ENCODE data around the gene OR8K1.

The OR8K1 gene

DNA sequence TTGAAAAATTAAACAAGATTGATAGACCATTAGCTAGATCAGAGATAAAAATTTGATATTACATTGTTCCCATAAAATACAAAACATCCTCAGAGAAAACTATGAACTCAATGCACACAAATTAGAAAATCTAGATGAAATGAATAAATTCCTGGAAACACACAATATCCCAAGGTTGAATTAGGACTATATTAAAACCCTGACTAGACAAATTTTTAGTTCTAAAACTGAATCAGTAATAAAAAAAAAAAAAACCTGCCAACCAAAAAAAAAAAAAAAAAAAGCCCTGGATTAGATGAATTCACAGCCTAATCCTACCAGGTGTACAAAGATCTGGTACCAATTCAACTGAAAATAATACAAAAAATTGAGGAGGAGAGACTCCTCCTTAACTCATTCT, 5.5 kb upstream of the OR8K1 start:
- no peak overlapping the region for H2BK120ac ChIP-seq (ENCODE audit: low read depth, low read length)
- H4K5ac ChIP-seq (ENCODE audit: low read length) = no peak overlapping the region
- no peak overlapping the region for H2AK5ac ChIP-seq (ENCODE audit: low read length)
- H3K4me1 ChIP-seq (ENCODE audit: control insufficient read depth, low read depth, low read length) = no peaks in the 10 kb centered on the region
- no peak overlapping the region for H3K56ac ChIP-seq (ENCODE audit: low read length)
- no peaks in the 10 kb centered on the region for H3K79me2 ChIP-seq (ENCODE audit: control insufficient read depth, insufficient read depth, low read length)
- no peak for DNase-seq
- H3K18ac ChIP-seq (ENCODE audit: low read length) = no peak overlapping the region
- H3K4me2 ChIP-seq (ENCODE audit: low read length) = no peak overlapping the region
- H3K27me3 ChIP-seq (ENCODE audit: insufficient read depth, low read length, poor library complexity) = no peaks in the 10 kb centered on the region
- no peak overlapping the region for H3K9ac ChIP-seq (ENCODE audit: low read length)
- H3K36me3 ChIP-seq (ENCODE audit: control insufficient read depth, insufficient read depth, low read length) = no peaks in the 10 kb centered on the region
- H2BK5ac ChIP-seq (ENCODE audit: low read length) = no peak overlapping the region
- no peak overlapping the region for H4K8ac ChIP-seq (ENCODE audit: low read depth, low read length)
- H3K4me3 ChIP-seq (ENCODE audit: low read length) = no peak overlapping the region
- H3K23ac ChIP-seq (ENCODE audit: low read length) = no peak overlapping the region
- no peak overlapping the region for H2BK15ac ChIP-seq (replicated peaks; ENCODE audit: low read depth)
- H3K79me1 ChIP-seq (ENCODE audit: low read length) = no peaks in the 10 kb centered on the region
- H3K4ac ChIP-seq (ENCODE audit: low read depth, low read length) = no peak overlapping the region
- H3K27ac ChIP-seq (ENCODE audit: low read depth, low read length) = no peak overlapping the region

DNA sequence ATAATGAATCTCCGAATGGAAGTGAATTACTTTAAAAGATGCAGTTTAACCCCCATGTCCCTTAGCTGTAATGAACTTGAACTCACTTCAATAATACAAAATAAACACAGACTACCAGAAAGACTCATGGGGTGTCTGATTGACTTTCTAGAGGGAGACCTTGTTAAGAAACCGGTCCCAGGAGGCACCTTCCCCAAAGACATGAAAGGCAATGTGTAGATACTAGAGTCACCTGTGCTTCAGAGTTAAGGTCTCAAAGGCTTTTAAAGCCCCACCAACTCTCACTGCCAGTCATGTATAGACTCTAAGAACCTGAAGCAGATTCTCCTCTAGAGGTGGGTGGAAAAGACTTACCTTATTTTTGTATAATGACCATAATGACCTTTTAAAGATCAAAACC, 8.2 kb downstream of the OR8K1 start, which contains the start of gene OR8J1:
TSS of gene OR8J1 (plus strand) at position 301 of the 400 bp plus-strand sequence. CDS start 5,956 bp downstream, outside the sequence.
- Histone ChIP-seq H3K79me2 (ENCODE audit: control insufficient read depth, insufficient read depth, low read length) (no peaks in the 10 kb centered on the region), H3K9ac (ENCODE audit: low read length) (no peak within 1 kb of the TSS), H3K36me3 (ENCODE audit: control insufficient read depth, insufficient read depth, low read length) (no peaks in the 10 kb centered on the region), H3K4me1 (ENCODE audit: control insufficient read depth, low read depth, low read length) (no peaks in the 10 kb centered on the region), H3K27ac (ENCODE audit: low read depth, low read length) (no peak within 1 kb of the TSS), H3K56ac (ENCODE audit: low read length) (no peak within 1 kb of the TSS), H4K5ac (ENCODE audit: low read length) (no peak within 1 kb of the TSS), H3K27me3 (ENCODE audit: insufficient read depth, low read length, poor library complexity) (no peaks in the 10 kb centered on the region), H4K8ac (ENCODE audit: low read depth, low read length) (no peak within 1 kb of the TSS), H2BK15ac (replicated peaks; ENCODE audit: low read depth) (no peak within 1 kb of the TSS), H2AK5ac (ENCODE audit: low read length) (no peak within 1 kb of the TSS), H3K79me1 (ENCODE audit: low read length) (no peaks in the 10 kb centered on the region), H3K4me2 (ENCODE audit: low read length) (no peak within 1 kb of the TSS), H3K4me3 (ENCODE audit: low read length) (no peak within 1 kb of the TSS), H2BK120ac (ENCODE audit: low read depth, low read length) (no peak within 1 kb of the TSS), H2BK5ac (ENCODE audit: low read length) (no peak within 1 kb of the TSS), H3K23ac (ENCODE audit: low read length) (no peak within 1 kb of the TSS), H3K18ac (ENCODE audit: low read length) (no peak within 1 kb of the TSS), H3K4ac (ENCODE audit: low read depth, low read length) (no peak within 1 kb of the TSS)
- no CpG with 5 or more reads among the region's 2 CpGs for WGBS (ENCODE audit: extremely low coverage, insufficient coverage, low lambda C conversion rate)
- DNase-seq = no peak

DNA sequence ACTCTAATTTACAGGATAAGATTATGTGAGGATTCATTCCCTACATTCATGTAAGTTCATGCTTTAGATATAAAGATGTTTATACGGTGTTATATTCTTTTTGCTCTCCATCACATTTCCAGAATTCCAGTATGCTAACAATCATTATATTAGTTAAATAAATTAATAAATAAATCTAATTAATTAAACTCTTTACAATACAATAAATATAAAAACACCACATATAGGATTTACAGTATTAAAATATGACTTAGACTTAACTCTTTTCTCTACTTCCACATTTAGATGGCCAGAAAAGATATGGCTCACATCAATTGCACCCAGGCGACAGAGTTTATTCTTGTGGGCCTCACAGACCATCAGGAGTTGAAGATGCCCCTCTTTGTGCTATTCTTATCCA, 29.5 kb downstream of the OR8K1 start, which contains the start of gene OR8U1:
TSS of gene OR8U1 (plus strand) at position 301 of the 400 bp plus-strand sequence. CDS start at position 301, 0 bp downstream.
- H3K4me2 ChIP-seq (ENCODE audit: low read length) = no peak within 1 kb of the TSS
- H3K27me3 ChIP-seq (ENCODE audit: insufficient read depth, low read length, poor library complexity) = no peaks in the 10 kb centered on the region
- H2BK5ac ChIP-seq (ENCODE audit: low read length) = no peak within 1 kb of the TSS
- H3K18ac ChIP-seq (ENCODE audit: low read length) = no peak within 1 kb of the TSS
- H3K56ac ChIP-seq (ENCODE audit: low read length) = no peak within 1 kb of the TSS
- no peak for DNase-seq
- H4K8ac ChIP-seq (ENCODE audit: low read depth, low read length) = no peak within 1 kb of the TSS
- no peaks in the 10 kb centered on the region for H3K79me1 ChIP-seq (ENCODE audit: low read length)
- no peak within 1 kb of the TSS for H3K4ac ChIP-seq (ENCODE audit: low read depth, low read length)
- no peak within 1 kb of the TSS for H2BK120ac ChIP-seq (ENCODE audit: low read depth, low read length)
- WGBS (ENCODE audit: extremely low coverage, insufficient coverage, low lambda C conversion rate) = no CpG with 5 or more reads among the region's 2 CpGs
- no peak within 1 kb of the TSS for H3K9ac ChIP-seq (ENCODE audit: low read length)
- no peak within 1 kb of the TSS for H3K27ac ChIP-seq (ENCODE audit: low read depth, low read length)
- no peaks in the 10 kb centered on the region for H3K36me3 ChIP-seq (ENCODE audit: control insufficient read depth, insufficient read depth, low read length)
- no peak within 1 kb of the TSS for H4K5ac ChIP-seq (ENCODE audit: low read length)
- H3K4me3 ChIP-seq (ENCODE audit: low read length) = no peak within 1 kb of the TSS
- H2BK15ac ChIP-seq (replicated peaks; ENCODE audit: low read depth) = no peak within 1 kb of the TSS
- no peaks in the 10 kb centered on the region for H3K79me2 ChIP-seq (ENCODE audit: control insufficient read depth, insufficient read depth, low read length)
- no peaks in the 10 kb centered on the region for H3K4me1 ChIP-seq (ENCODE audit: control insufficient read depth, low read depth, low read length)
- no peak within 1 kb of the TSS for H2AK5ac ChIP-seq (ENCODE audit: low read length)
- no peak within 1 kb of the TSS for H3K23ac ChIP-seq (ENCODE audit: low read length)

DNA sequence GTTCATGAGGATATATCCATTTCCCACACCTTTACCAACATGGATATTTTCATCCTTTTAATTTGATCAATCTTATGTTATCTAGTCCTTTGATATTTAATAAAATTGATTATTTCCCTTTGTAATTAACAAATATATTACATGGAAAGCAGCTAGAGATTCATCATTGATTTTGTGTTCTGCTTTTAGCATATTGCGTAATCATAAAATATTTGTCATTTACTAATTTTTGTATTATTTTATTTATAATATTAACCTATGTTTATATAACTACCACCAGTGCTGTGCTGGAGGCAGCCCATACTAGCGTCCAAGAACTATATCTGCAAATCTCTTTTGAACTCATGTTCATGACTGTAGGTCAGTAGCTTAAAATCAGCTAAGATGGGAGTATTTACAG, 34.3 kb downstream of the OR8K1 start:
- Histone ChIP-seq H3K4ac (ENCODE audit: low read depth, low read length) (no peak overlapping the region), H3K79me1 (ENCODE audit: low read length) (no peaks in the 10 kb centered on the region), H3K4me2 (ENCODE audit: low read length) (no peak overlapping the region), H3K27ac (ENCODE audit: low read depth, low read length) (no peak overlapping the region), H2BK5ac (ENCODE audit: low read length) (no peak overlapping the region), H3K23ac (ENCODE audit: low read length) (no peak overlapping the region), H2BK15ac (replicated peaks; ENCODE audit: low read depth) (no peak overlapping the region), H4K8ac (ENCODE audit: low read depth, low read length) (no peak overlapping the region), H3K9ac (ENCODE audit: low read length) (no peak overlapping the region), H2AK5ac (ENCODE audit: low read length) (no peak overlapping the region), H3K4me1 (ENCODE audit: control insufficient read depth, low read depth, low read length) (no peaks in the 10 kb centered on the region), H4K5ac (ENCODE audit: low read length) (no peak overlapping the region), H3K18ac (ENCODE audit: low read length) (no peak overlapping the region), H3K27me3 (ENCODE audit: insufficient read depth, low read length, poor library complexity) (no peaks in the 10 kb centered on the region), H3K56ac (ENCODE audit: low read length) (no peak overlapping the region), H3K4me3 (ENCODE audit: low read length) (no peak overlapping the region), H3K79me2 (ENCODE audit: control insufficient read depth, insufficient read depth, low read length) (no peaks in the 10 kb centered on the region), H2BK120ac (ENCODE audit: low read depth, low read length) (no peak overlapping the region), H3K36me3 (ENCODE audit: control insufficient read depth, insufficient read depth, low read length) (no peaks in the 10 kb centered on the region)
- no peak for DNase-seq
- no CpG with 5 or more reads among the region's 2 CpGs for WGBS (ENCODE audit: extremely low coverage, insufficient coverage, low lambda C conversion rate)

DNA sequence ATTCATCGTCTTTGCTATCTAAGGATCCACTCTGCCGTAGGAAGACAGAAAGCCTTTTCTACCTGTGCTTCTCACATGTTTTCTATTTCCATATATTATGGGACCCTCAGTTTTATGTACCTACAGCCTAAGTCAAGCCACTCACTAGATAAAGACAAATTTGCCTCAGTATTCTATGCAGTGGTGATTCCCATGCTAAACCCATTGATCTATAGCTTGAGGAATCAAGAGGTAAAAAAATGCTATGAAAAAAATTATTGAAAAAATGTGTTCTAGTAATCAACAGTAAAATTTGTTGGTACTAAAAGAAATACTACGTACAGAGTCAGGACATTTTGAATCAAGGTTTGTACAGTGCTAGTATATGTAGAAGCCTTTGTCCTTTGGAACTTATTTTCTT, 48.5 kb downstream of the OR8K1 start:
- no peak for DNase-seq
- H4K8ac ChIP-seq (ENCODE audit: low read depth, low read length) = no peak overlapping the region
- H4K5ac ChIP-seq (ENCODE audit: low read length) = no peak overlapping the region
- H3K4me2 ChIP-seq (ENCODE audit: low read length) = no peak overlapping the region
- no peak overlapping the region for H3K9ac ChIP-seq (ENCODE audit: low read length)
- H3K23ac ChIP-seq (ENCODE audit: low read length) = no peak overlapping the region
- H3K4me1 ChIP-seq (ENCODE audit: control insufficient read depth, low read depth, low read length) = no peaks in the 10 kb centered on the region
- H2BK120ac ChIP-seq (ENCODE audit: low read depth, low read length) = no peak overlapping the region
- H2BK15ac ChIP-seq (replicated peaks; ENCODE audit: low read depth) = no peak overlapping the region
- H3K27ac ChIP-seq (ENCODE audit: low read depth, low read length) = no peak overlapping the region
- no peak overlapping the region for H3K56ac ChIP-seq (ENCODE audit: low read length)
- H3K36me3 ChIP-seq (ENCODE audit: control insufficient read depth, insufficient read depth, low read length) = no peaks in the 10 kb centered on the region
- H3K4me3 ChIP-seq (ENCODE audit: low read length) = no peak overlapping the region
- no CpG with 5 or more reads among the region's 3 CpGs for whole genome bisulfite sequencing (ENCODE audit: extremely low coverage, insufficient coverage, low lambda C conversion rate)
- no peak overlapping the region for H3K4ac ChIP-seq (ENCODE audit: low read depth, low read length)
- H2AK5ac ChIP-seq (ENCODE audit: low read length) = no peak overlapping the region
- no peak overlapping the region for H2BK5ac ChIP-seq (ENCODE audit: low read length)
- H3K18ac ChIP-seq (ENCODE audit: low read length) = no peak overlapping the region
- no peaks in the 10 kb centered on the region for H3K27me3 ChIP-seq (ENCODE audit: insufficient read depth, low read length, poor library complexity)
- H3K79me2 ChIP-seq (ENCODE audit: control insufficient read depth, insufficient read depth, low read length) = no peaks in the 10 kb centered on the region
- no peaks in the 10 kb centered on the region for H3K79me1 ChIP-seq (ENCODE audit: low read length)

DNA sequence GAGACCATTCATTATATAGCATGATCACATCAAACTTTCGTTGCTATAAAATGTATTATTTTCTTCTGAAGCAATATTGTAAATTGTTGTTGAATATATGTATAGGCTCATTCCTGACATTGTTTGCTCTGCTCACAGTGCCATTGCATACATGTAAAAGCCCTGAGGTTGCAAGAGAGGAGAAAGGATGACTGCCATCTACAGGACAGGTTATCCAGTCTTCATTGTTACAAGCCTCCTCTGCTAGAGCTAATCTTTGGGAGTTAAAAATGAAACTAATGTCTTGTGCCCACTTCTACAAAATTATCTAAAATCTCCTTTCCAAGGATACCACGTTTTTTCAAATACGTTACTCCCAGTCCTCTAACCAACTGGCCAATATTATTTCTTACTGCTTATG, 50.2 kb downstream of the OR8K1 start:
- no peaks in the 10 kb centered on the region for H3K4me1 ChIP-seq (ENCODE audit: control insufficient read depth, low read depth, low read length)
- H3K4ac ChIP-seq (ENCODE audit: low read depth, low read length) = no peak overlapping the region
- no peak overlapping the region for H3K56ac ChIP-seq (ENCODE audit: low read length)
- H3K4me3 ChIP-seq (ENCODE audit: low read length) = no peak overlapping the region
- H4K8ac ChIP-seq (ENCODE audit: low read depth, low read length) = no peak overlapping the region
- H2BK5ac ChIP-seq (ENCODE audit: low read length) = no peak overlapping the region
- no peaks in the 10 kb centered on the region for H3K79me2 ChIP-seq (ENCODE audit: control insufficient read depth, insufficient read depth, low read length)
- no peaks in the 10 kb centered on the region for H3K36me3 ChIP-seq (ENCODE audit: control insufficient read depth, insufficient read depth, low read length)
- H3K23ac ChIP-seq (ENCODE audit: low read length) = no peak overlapping the region
- no peak overlapping the region for H3K4me2 ChIP-seq (ENCODE audit: low read length)
- H3K18ac ChIP-seq (ENCODE audit: low read length) = no peak overlapping the region
- no peaks in the 10 kb centered on the region for H3K27me3 ChIP-seq (ENCODE audit: insufficient read depth, low read length, poor library complexity)
- peak; percentile 54 for DNase-seq
- no peaks in the 10 kb centered on the region for H3K79me1 ChIP-seq (ENCODE audit: low read length)
- H2BK15ac ChIP-seq (replicated peaks; ENCODE audit: low read depth) = no peak overlapping the region
- H2AK5ac ChIP-seq (ENCODE audit: low read length) = no peak overlapping the region
- H4K5ac ChIP-seq (ENCODE audit: low read length) = no peak overlapping the region
- WGBS (ENCODE audit: extremely low coverage, insufficient coverage, low lambda C conversion rate) = no CpG with 5 or more reads among the region's 3 CpGs
- H2BK120ac ChIP-seq (ENCODE audit: low read depth, low read length) = no peak overlapping the region
- no peak overlapping the region for H3K9ac ChIP-seq (ENCODE audit: low read length)
- H3K27ac ChIP-seq (ENCODE audit: low read depth, low read length) = no peak overlapping the region
